ENCODE results near the gene ARL10.
A peak's percentile ranks its signal among the peaks of the same experiment; 100 is the strongest.

Gene ARL10

DNA sequence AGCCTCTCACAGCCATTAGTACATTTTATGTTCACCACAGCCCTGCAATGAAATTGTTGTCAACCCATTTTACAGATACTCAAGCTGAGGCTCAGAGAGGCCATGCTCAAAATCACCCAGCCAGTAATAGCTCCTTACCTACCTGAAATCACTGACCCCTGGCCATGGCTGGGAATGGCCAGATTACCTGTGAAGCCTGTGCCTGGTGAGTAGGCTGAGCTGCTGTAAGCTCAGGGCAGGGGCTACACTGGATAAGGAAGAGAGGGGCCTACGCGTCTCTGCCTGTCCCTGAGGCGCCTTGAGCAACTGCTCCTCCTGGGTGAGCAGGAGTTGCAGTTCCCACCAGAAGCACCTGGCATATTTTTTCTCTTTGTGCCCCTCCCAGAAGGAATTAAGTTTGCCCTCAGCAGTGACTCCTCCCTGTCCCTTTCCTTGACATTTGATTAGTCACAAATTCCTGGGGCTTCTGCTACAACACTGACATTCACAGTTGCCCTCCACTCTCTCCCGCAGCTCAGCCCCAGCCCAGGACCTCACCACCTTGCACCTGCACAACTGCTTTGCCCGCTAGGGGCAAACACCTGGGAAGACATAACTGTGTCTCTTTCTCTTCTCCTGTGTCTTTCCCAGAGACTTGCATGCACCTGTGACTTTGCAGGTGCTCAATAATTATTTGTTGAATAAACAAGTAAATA lies 45.3 kb downstream of the ARL10 start:
- DNase-seq (ENCODE audit: low read depth): no peak

DNA sequence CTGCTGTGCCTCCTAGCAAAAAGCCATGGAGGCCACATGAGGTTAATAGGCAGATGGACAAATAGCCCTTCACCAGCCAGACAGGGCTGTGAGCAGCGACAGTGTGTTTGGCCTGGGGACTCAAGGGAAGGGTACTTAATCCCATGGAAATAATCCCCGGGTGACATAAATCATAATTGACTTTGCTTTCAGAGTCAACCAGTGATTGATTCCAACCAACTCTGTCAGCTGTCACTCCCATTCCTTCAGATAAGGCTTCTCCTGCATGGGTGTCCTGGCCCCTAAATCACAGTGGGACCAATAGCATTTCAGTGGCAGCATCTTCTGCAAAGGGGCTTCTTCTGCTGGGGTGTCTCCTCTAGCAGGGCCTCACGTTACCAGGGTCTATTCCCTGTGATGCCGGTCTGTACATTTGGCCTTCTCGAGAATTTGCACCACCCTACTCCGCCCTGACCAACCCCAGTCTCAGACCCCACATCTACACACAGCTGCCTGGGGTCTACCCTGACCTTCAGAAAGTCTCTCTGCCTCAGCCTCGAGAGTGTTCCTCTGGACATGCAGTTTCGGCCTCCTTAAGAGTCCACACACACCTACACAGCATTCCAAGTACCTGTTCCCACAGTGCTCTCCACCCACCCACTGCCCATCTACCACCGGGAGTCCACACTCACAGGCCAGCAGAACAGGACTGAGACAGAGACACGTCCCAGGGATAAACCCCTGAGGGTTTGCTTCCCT lies 47.4 kb downstream of the ARL10 start:
- DNase-seq (ENCODE audit: low read depth): no peak

DNA sequence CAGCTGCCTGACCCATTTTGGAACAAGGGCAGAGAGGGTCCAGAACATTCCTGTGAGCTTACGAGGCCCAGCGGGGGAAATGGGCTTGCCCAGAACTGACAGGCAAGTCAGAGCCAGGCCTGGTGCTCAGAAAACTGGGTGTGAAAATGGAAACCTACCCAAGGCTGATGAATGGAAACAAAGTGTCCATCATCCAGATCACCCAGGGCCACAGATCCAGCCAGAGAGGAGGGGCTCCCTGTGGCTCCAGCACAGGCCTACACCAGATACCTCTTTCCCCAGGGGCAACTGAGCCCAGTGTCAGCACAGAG lies 47.9 kb downstream of the ARL10 start:
- no peak for DNase-seq (ENCODE audit: low read depth)

DNA sequence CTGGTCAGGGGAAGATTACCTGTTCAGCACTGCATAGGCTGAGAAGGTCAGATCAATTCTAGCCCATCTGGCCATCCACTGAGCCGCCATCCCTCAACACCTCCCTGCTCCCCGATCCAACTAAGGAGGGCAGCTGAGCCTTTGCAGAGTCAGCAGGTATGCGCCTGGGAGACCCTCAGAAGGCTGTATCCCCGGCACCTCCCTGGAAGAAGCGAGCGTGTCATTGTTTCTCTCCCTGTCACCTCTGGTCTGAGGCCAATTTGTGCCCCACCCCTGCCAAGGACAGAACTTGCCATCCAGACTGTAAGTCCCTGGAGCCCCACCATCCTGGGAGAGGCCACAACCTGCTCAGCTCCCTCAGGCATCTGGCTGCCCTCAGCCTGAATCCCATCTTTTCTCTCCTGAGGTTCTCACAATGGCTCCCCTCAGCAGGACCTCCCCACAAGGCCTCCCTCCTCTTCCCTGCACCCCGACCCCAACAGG lies 48.5 kb downstream of the ARL10 start:
- no peak for DNase-seq (ENCODE audit: low read depth)

DNA sequence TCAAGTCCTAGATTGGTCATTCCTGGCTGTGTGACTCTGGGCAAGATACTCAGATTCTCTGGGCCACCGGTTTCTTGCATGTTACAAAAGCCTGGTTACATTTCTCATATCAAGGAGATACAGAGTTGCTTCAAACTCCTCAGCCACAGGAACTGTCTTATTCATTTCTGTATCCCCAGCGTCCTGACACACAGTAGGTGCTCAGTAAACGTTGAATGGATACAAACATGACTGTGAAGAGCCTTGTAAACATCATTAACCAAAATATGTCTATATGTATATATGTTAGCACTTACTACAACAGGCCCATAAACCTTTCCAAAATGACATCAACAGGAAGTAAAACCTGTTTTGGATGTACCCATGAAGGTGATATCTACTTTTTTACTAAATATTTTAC lies 49.4 kb downstream of the ARL10 start:
- no peak for DNase-seq (ENCODE audit: low read depth)

DNA sequence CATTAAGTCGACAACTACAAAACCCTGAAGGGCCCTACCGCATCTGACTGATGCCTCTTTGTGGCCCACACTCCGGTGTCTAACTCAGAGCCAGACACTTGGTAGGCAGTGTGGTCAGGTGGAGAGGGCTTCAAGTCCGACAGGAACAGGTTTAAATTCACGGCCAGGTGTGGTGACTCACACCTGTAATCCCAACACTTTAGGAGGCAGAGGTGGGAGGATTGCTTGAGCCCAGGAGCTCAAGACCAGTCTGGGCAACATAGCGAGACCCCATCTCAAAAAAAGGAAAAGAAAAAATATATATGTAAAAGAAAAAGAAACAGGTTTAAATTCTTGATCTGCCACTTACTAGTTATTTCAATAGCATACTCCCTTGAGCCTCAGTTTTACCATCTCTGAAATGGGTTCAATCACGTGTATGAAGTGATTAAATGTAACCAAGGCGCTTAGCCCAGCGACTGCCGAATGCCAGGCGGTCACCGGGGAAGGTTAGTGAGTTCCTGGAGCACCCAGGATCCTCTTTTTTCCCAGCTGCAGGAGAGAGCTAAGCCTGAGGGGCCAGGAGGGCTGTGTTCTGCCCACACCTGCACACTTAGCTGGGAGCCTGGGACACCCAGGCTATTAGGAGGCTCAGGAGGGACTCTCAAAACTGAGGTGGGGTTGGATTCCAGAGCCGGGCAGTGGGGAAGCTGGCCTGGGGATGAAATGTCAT lies 50.1 kb downstream of the ARL10 start:
- DNase-seq (ENCODE audit: low read depth): no peak

DNA sequence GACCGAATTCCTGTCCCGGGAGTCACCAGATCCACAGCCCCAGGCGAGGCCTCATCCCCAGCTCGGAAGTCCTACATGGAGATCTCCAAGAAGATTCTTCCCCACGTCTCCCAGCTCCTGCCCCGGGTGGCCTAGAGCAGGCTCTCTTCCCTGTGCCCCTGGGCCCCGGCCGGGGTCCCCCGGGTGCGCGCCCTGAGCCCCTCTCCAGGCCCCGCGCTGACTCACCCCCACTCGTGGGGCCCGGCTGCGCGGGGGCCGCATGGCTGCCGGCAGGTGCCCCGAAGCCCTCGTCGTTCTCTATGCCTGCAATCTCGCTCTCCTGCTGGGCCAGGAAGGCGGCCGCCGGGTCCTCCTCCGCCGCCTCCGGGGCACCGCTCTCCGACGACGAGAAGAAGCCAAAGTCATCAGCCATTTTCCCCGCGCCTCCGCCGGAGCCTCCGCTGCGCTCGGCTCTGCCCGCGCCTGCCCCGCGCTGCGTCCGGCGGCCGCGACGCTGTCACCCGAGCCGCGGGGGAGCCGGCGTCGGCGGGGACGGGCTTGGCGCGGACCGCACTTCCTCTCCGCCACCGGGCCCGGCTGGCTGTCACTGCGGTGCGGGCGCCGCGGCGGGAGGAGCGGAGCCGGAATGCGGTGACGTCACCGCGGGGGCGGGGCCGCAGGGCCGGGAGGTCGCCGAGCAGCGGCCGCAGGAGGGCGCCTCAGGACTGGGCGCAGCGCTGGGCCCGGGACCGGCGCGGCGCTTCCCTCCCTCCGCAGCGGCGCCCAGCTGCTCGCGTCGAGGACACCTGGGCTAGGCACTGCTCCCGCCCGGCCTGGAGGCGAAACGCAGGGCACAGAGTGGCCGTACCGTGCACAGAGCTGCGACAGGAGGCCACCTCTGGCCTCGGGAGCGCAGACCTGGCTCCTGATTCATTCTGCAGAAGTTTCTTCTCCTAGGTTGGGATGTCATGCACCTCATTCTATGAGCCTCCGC lies 51.0 kb downstream of the ARL10 start, which contains the start of gene CLTB:
Gene CLTB, minus strand, starts transcription at position 588 of the 973 bp plus-strand sequence. Its CDS starts 176 bp downstream, at position 412.
- DNase-seq (ENCODE audit: low read depth): peak; percentile 82

DNA sequence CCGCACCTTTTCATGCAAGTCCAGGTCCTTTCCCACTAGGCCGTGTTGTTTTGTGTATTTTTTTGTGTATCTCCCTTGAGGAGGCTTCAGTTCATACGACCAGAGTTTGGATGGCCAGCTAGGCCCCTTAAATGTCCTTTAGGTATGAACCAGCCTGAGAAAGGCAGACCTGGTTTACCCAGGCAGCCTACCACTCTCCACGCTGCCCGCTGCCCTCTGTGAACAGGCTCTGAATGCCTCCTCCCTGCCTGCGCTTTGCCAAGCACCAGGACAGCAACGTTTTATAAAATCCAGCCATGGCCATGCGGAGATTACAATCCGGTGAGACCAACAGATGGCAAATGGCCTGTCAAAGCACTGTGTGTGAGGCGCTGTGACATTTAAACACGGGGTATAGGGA lies 51.7 kb downstream of the ARL10 start:
- no peak for DNase-seq (ENCODE audit: low read depth)

DNA sequence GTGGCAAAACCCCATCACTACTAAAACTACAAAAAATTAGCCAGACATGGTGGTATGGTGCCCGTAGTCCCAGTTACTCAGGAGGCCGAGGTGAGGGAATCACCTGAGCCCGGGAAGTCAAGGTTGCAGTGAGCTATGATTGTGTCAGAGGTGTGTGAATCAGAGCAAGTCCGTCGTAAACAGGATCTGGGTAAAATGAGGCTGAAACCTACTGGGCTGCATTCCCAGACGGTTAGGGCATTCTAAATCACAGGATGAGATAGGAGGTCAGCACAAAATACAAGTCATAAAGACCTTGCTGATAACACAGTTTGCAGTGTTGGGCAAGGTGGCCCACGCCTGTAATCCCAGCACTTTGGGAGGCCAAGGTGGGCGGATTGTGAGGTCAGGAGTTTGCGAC lies 53.0 kb downstream of the ARL10 start:
- no peak for DNase-seq (ENCODE audit: low read depth)

DNA sequence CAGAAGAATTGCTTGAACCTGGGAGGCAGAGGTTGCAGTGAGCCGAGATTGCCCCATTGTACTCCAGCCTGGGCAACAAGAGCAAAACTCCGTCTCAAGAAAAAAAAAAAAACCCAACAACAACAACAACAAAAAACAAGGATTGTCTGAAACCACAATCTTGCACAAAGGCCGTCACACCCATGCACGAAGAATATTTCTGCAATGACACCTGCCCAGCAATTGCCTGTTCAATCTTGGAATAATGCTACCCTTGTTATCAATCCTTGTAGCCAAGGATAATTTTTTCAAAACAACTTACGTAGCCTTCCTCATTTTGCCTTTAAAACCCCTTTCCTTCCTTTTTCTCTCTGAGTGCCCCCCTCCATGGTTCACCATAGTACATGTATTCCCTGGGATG lies 54.8 kb downstream of the ARL10 start:
- DNase-seq (ENCODE audit: low read depth): no peak

DNA sequence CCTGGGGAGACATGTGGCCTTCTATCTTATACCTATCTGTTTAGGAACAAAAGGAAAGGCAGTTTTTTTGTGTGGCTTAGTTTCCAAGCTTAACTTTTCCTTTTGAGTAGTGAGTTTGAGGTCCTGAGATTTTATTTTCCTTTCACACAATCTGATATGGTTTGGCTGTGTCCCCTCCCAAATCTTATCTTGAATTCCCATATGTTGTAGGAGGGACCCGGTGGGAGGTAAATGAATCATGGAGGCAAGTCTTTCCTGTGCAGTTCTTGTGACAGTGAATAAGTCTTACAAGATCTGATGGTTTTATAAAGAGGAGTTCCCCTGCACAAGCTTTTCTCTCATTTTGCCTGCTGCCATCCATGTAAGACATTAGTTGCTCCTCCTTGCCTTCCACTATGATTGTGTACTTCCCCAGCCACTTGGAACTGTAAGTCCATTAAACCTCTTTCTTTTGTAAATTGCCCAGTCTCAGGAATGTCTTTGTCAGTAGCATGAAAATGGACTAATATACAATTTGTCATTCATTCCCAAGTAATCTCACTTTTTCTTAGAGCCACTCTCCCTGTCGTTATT lies 55.8 kb downstream of the ARL10 start:
- DNase-seq (ENCODE audit: low read depth): no peak

DNA sequence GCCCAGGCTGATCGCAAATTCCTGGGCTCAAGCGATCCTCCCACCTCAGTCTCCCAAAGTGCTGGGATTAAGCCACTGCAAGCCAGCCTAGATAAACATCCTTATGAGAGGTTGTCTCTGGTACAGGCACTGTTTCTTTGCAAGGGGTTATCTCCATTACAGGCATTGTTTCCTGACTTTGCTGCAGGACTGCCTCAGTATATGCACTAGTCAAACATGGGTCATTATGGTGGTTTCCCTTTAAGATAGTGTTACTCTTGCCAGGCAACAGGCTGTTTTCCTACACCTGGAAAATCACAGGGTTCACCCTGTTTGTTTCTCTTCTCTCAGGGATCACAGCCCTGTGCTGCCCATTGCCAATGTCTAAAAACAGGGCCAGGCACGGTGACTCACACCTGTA lies 58.9 kb downstream of the ARL10 start:
- no peak for DNase-seq (ENCODE audit: low read depth)

DNA sequence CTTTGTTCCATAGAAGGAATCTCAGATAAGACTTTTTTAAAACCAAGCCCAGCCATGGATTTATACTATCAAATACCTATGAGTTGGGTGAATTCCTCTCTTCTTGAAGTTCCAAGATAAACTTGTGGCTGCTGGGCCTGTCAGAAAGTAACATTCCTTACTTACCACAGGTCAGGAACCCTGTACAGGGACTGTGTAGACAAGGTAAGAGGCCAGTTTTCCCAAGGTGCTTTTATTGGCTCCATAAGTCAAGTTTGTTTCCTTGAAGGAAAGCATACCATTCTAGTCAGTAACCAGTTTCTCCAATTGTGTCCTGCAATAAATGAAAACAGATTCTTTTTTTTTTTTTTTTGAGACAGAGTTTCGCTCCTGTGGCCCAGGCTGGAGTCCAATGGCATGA lies 59.9 kb downstream of the ARL10 start:
- DNase-seq (ENCODE audit: low read depth): no peak

DNA sequence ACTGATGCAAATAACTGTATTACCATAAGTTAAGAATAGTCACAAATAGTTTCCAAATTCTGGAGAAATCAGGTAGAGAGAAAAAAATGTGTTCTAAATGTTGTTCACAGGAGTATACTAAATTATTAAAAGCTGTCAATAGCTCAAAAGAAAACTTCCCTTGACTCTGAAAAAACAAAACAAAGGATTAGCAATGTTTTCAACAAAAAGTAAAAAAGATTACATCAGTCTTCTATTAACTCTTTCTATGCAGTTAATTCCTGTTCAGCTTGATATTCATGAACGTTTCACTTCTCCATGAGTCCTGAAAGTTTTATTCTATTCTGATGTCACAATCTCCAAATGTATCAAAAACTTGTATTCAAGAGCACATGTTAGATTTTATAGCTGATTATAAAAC lies 60.5 kb downstream of the ARL10 start:
- DNase-seq (ENCODE audit: low read depth): no peak

DNA sequence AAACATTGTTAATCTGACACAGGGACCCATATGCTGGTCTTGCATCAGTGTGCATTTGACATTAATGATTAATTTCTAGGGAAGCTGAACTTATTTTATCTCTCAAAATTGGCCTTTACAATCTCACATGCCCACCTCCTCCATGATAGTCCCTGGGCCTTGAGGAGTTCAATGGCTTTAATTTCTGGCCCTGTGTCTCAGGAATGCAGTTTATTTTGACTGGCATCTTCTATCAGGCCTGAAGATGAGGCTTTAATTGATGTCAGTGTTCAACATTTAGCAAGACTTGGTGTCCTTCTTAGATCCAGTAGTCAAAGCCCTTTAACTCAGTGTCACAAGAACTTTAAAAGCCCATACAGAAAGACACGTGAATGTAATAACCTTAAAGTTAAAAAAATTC lies 61.6 kb downstream of the ARL10 start:
- no peak for DNase-seq (ENCODE audit: low read depth)

DNA sequence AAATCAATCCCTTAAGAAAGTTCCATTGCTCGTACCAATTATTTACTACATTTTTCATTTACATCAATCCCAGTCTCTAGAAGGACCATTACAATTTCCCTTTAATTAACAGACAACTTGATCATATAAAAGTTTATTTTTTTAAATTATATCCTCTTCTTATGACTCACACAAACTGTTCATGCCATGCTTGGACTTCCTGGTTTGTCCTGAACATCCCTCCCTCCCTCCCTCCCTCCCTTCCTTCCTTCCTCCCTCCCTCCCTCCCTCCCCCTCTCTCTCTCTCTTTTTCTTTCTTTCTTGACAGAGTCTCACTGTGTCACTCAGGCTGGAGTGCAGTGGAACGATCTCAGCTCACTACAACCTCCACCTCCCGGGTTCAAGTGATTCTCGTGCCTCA lies 62.7 kb downstream of the ARL10 start:
- no peak for DNase-seq (ENCODE audit: low read depth)

DNA sequence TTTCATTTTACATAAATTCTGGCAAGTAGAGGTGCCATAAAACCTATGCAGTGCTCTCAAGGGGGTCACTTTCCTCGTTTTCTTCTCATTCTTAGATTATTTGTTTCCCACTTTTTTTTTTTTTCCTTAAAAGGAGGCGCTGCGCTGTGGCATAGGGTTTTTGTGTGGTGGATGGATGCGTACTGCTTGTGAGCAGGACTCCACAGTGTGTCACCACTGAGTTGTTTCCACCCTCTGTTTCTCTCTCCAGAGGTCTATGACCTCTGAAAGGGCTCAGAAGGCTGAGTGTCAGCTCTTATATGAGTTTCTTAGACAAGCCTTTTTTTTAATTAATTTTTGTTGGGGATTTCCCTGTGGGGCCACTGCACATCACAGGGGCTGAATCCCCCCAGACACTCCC lies 64.7 kb downstream of the ARL10 start:
- DNase-seq (ENCODE audit: low read depth): no peak
